AG08396 (cell line): ENCODE results near the gene PIANP.

ENCODE experiments used
- DNase-seq: peaks from one replicate; pipeline ENCODE4 v3.0.0; 2012; ENCODE audit warnings: low spot score, mixed read lengths

PIANP gene

DNA sequence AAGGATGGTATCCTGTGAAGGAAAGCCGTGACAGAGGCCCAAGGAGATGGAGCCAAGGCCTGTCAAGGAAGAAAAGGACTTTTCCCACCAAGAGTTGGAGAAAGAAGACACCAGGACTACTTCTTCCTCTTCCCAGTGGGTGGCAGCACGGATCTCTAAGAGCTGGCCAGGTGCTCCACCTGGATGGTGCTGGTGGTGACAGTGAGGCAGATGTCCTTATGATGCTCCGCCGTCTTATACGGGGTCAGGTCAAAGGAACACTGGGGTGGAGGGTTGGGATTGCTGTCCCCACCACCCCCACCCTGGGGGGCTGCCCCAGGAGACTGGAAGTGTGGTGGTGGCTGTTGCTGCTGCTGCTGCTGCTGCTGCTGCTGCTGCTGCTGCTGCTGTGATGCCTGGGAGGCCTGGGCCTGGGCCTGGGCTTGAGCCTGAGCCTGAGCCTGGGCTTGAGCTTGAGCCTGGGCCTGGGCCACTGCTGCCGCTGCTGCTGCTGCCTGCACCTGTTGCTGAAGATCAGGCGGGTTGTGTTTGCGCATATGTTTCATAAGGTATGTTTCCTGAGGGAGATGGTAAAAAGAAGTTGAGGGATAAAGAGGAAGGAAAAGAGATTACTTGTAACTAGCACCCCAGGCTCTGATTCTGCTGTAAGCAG lies 32.9 kb downstream of the PIANP start:
- DNase-seq, result no peak

DNA sequence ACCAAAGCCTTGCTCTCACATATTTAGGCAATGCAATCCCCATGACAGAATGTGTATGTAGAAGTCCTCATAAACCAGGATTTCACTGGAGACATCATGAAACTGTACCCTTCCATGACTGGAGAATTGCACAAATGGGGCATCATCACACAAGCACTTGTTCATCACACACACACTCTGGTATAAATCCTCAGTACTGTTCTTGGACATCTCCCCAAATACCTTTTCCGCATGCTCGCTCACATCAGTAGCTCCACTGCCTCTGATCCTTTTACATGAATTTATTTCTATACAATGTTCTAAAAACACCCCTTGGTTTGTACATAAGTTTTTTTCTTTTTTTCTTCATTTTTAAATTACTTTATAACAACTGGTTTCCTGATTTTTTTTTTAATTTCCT lies 34.4 kb downstream of the PIANP start:
- DNase-seq, result no peak

DNA sequence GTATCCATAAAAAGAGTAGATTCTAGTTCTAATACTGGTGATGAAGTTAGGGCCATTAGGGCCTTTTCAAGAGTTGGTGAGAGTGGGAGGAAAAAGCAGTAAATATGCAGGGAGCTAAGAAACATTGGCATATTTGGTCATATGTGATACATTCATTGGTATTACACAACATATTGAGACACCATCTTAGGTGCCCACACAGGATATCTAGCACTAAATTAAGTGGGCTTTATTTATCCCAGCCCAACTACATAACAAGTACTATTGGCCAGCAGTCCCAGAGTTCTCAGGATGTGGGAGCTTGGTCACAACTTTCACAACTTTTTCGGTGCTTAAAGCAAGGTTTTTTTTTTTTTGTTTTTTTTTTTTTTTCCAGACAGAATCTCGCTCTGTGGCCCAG lies 35.7 kb downstream of the PIANP start:
- no peak for DNase-seq

DNA sequence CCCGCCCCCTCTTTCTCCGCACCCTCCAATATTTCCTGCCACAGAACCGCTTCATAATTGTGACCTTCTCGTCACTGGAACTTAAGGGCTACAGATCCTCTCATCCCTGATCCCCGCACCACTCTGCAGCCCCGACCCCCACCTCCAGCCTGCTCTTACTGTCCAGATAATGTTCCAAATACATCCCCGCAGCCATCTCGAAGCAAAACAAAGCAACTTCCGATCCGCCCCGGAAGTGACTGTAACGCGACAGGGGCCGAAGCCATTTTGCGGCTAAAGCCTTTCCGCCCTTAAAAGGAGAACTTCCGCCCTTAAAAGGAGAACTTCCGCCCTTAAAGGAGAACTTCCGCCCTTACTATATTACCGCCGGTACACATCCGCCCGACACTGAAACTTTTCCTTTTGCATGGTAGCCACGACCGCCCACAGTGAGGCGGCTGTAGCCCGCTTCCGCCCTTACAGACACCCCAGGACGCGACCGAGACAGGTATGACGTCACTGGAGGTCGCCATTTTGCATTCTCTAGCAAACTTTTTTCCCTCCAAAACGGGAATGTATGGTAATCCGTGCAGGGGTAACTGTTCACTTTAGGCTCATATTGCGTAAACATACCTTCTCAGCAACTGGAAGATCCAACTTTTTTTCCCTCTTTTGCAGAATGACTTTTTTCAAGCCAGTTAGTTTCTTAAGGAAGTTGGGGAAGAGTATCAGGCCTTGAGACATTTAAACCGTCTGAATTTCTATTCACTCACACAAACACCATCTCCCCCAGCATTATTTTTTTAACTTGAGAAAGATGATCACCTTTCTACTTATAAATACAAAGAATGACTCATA lies 37.5 kb downstream of the PIANP start, which contains the start of gene ING4:
ING4 (minus strand) TSS at position 214 of the 837 bp plus-strand sequence; CDS start at position 196, 18 bp downstream.
- DNase-seq, result peak; percentile 98

DNA sequence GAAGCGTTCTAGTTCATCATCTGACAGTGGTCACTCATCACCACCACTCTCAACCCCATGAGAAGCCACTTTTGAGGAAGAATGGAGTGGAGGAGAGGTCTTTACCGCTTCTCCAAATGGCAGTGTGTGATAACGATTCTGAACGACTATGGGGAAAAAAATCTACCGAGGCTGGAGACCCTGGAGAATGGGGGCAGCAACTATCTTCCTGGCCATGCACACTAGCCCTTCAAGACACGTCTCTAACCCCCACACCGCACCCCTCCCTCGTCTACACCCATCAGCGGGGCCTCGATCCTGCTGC lies 38.1 kb downstream of the PIANP start:
- peak; percentile 67 for DNase-seq

DNA sequence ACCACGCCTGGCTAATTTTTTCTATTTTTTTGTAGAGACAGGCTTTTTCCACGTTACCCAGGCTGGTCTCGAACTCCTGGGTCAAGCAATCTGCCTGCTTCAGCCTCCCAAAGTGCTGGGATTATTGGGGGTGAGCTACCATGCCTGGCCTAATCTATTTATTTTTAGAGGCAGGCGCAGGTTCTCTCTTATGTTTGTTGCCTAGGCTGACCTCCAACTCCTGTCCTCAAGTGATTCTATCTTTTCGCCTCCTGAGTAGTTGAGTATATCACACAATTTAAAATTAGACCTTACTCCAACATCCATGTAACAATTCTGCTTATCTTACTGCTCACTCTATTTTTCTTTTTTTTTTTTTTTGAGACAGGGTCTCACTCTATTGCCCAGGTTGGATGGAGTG lies 46.6 kb downstream of the PIANP start:
- no peak for DNase-seq

DNA sequence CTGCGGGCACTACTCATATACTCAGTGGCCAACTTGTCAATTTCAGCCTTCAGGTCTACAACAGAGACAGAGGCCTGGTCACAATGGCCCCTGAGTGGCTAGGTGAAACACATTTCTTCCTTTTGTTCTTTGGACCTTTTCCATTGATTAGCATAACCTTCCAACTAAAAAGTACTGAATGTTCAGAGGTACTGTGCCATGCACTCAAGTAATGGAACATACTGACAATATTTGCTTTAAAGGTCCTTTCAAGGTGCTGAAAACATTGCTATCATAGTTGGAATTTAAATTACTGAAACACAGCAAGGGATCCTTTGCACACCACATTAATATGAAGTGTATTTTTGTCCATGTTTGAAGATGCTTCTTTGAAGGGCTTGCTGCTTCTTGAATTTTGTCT lies 47.3 kb downstream of the PIANP start:
- no peak for DNase-seq

DNA sequence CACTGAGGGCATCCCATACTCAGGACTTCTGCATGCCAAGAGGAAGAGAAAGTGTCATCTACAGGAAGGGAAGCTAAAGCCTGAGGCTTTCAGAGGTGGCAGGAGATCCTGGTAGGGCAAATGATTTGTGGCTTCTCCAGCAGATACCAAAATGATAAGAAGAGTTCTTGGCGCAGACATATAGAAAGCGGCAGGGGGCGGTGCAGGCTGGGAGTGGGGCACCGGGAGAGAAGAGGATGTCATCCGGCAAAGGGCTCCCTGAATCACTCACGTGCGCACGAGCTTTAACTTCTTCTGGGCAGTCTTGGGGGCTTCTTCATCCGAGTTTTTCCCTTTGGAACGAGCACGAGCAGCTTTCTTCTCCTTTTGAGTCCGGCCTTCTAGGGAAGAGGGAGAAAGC lies 48.2 kb downstream of the PIANP start:
- DNase-seq, result no peak

DNA sequence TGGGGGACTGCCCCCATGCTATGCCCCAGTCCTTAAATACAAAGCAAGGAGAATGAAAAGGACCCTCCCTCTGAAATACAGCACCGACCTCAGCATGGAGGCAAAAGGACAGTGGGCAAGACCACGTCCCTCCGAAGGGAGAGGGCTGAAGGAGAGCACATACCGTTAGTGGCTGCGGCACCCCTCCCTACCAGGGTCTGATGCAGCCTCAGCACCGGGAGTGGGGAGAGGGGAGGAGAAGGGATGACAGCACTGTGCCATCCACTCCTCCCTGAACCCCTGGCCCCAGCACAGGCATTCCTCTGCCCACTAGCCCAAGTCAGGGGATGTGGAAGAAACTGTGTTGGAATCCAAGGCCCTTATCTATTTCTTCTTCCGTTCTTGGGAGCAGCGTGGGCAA lies 49.8 kb downstream of the PIANP start:
- DNase-seq, result no peak

DNA sequence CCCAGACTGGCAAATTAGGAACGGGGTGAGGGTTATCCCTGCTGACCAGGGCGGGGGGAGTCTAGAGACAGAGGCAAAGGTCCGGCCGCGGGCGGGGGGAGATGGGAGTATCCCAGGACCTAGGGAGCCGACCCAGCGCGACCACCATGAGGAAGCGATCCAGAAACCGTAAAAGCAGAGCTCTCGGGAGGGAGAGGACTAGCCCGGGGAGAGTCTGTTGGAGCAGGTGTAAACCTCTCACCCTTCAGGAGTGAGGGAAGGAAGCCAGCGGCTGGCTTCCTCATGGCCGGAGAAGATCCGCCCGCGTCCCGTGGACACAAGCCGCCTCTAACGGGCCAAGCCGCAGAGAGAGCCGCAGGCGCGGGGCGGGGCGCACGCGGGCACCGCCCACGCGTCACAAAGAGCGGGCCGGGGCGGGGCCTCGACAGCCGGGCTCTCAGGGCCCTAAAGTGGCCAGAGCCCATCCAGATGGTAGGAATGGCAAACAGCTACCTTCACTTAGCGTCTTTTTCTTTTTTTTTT lies 53.5 kb downstream of the PIANP start, which contains the start of gene ACRBP:
ACRBP (minus strand) TSS at position 350 of the 522 bp plus-strand sequence; CDS start at position 284, 66 bp downstream.
- peak; percentile 69 for DNase-seq

DNA sequence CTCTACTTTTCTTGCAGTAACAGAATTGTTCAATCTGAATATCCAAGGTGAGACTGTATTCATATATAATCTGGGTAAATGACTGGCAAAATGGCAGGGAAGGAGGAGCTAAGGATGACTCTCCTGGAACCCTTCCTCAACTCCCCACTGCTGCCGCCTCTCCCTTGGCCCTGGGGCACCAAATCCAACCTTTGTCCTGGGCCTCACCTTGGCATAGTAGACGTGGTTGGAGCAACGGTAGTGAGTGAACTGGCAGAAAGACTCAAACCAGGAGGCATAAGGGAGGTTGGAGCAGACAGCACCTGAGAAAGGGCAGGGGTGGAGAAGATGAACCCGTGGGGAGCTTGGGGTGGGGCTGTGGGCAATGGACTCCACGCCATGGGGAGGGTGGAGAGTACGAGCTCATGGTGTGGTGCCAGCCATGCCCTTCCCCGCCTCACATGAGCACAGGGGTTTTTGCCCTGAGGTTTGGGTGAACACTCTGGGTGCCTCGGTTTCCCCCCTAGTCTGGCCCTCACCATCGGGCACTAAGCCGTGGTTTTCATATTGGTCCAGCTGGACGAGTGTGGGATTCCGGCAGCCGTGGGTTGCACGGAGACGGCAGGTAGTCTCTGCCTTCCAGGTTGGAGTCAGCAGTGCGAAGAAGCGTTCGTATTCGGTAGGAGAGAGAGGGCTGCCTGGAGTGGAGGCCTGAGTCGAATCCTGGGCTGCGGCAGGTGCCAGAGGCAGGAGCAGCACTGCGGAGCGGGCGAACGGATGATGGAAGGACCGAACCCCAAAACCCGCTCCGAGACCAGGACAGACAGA lies 54.1 kb downstream of the PIANP start:
- DNase-seq, result no peak

DNA sequence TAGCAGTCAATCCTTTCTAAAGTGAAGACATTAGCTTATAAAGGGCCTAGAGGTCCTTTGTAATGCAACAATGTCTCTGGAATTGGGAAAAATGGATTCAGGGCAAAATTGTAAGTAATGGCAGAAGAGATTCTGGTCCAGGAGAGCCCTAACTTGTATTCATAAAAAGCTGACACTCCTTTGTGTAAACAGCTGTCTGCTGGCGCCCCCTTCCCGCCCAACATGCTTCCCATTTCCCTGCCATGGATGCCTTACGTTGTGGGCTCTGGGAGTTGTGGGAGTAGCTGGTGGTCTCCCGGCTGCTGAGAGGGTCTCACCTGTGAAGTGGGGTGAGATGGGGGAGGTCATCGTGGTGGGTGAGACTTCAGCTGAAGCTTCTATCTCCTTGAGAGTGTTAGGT lies 55.7 kb downstream of the PIANP start:
- DNase-seq, result no peak

DNA sequence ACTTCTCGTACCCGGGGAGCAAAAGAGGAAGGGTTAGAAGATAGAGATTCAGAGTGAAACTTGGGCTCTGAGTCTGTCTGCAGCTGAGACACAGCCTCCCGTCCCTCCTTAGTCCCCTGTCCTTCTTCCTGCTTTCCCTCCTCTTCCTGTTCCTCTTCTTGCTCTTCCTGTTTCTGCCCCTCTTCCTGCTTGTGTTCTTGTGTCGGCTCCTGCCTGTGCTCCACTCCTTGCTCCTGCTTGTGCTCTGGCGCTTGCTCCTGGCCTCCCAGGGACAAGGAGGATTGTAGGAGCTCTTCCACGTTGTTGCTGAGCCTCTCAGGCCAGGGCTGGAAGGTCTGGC lies 56.4 kb downstream of the PIANP start:
- no peak for DNase-seq
